Nephron progenitor cell (in vitro differentiated cells): ENCODE results near the gene BEGAIN.

ENCODE experiments used
- DNase-seq: peaks from one replicate; pipeline ENCODE4 v3.0.0; 2021
- H3K27ac Mint-ChIP-seq: 2 replicates; pipeline ENCODE4 v1.8.0; 2021; ENCODE audit warnings: mild to moderate bottlenecking, moderate library complexity, mixed read lengths
- H3K27me3 Mint-ChIP-seq: 2 replicates; pipeline ENCODE4 v1.8.0; 2021; ENCODE audit warnings: mild to moderate bottlenecking, low read depth, mixed read lengths; ENCODE audit not compliant: poor library complexity
- H3K36me3 Mint-ChIP-seq: 2 replicates; pipeline ENCODE4 v1.8.0; 2021; ENCODE audit warnings: low read depth, mixed read lengths
- H3K4me1 Mint-ChIP-seq: 2 replicates; pipeline ENCODE4 v1.8.0; 2021; ENCODE audit warnings: mixed read lengths
- H3K4me3 Mint-ChIP-seq: 2 replicates; pipeline ENCODE4 v1.8.0; 2021; ENCODE audit warnings: mild to moderate bottlenecking, moderate library complexity, mixed read lengths
- H3K9me3 Mint-ChIP-seq: 2 replicates; pipeline ENCODE4 v1.8.0; 2021; ENCODE audit warnings: mild to moderate bottlenecking, moderate library complexity, mixed read lengths
- CTCF ChIP-seq: fragments of 200-600 bp; sonication (generic); IDR thresholded peaks from 2 replicates; pipeline ENCODE4 v1.5.0; 2021; ENCODE audit warnings: antibody characterized with exemption

The BEGAIN gene

GRCh38 chr14:100605706-100606686, 18.8 kb upstream of the BEGAIN start:
- Mint-ChIP-seq H3K9me3 (peaks cover 18% of the 10 kb centered on the region), H3K4me1 (peaks cover 14% of the 10 kb centered on the region), H3K27me3 (peaks cover 13% of the 10 kb centered on the region), H3K36me3 (peaks cover 9% of the 10 kb centered on the region), H3K4me3 (no peak overlapping the region), H3K27ac (peak overlapping the region; percentile 57)
- DNase-seq: no peak
- TF ChIP-seq CTCF: no peak

GRCh38 chr14:100605230-100605629, 18.0 kb upstream of the BEGAIN start:
- peaks cover 23% of the 10 kb centered on the region for H3K9me3 Mint-ChIP-seq
- TF ChIP-seq CTCF: no peak
- DNase-seq: no peak
- H3K4me3 Mint-ChIP-seq: no peak overlapping the region
- no peak overlapping the region for H3K27ac Mint-ChIP-seq
- peaks cover 14% of the 10 kb centered on the region for H3K4me1 Mint-ChIP-seq
- H3K27me3 Mint-ChIP-seq: peaks cover 13% of the 10 kb centered on the region
- H3K36me3 Mint-ChIP-seq: peaks cover 11% of the 10 kb centered on the region

GRCh38 chr14:100604709-100605108, 17.5 kb upstream of the BEGAIN start:
- Mint-ChIP-seq H3K4me3 (no peak overlapping the region), H3K27me3 (peaks cover 15% of the 10 kb centered on the region), H3K4me1 (peaks cover 14% of the 10 kb centered on the region), H3K9me3 (peaks cover 23% of the 10 kb centered on the region), H3K27ac (no peak overlapping the region), H3K36me3 (peaks cover 11% of the 10 kb centered on the region)
- DNase-seq: no peak
- TF ChIP-seq CTCF: no peak

GRCh38 chr14:100604121-100604501, 16.9 kb upstream of the BEGAIN start:
- Mint-ChIP-seq H3K9me3 (peaks cover 23% of the 10 kb centered on the region), H3K4me1 (peaks cover 14% of the 10 kb centered on the region), H3K27me3 (peaks cover 18% of the 10 kb centered on the region), H3K4me3 (no peak overlapping the region), H3K27ac (no peak overlapping the region), H3K36me3 (peaks cover 11% of the 10 kb centered on the region)
- no peak for DNase-seq
- TF ChIP-seq CTCF: no peak

- TF ChIP-seq CTCF: no peak
- Mint-ChIP-seq H3K9me3 (peaks cover 23% of the 10 kb centered on the region), H3K36me3 (peaks cover 11% of the 10 kb centered on the region), H3K27me3 (peaks cover 22% of the 10 kb centered on the region), H3K27ac (no peak overlapping the region), H3K4me3 (no peak overlapping the region), H3K4me1 (peaks cover 14% of the 10 kb centered on the region)
- no peak for DNase-seq
Measured at GRCh38 chr14:100603341-100604120, 16.3 kb upstream of the BEGAIN start.
